ENCODE results near the gene ANGEL2. TPM values are rescaled to one million over a fixed set of nuclear protein-coding genes. Genes with fewer than 3 reads are reported as not detected.

ANGEL2 gene
- total and polyA plus RNA-seq, 12 donors: 6.1 to 22.0 (median 18.6) TPM

DNA sequence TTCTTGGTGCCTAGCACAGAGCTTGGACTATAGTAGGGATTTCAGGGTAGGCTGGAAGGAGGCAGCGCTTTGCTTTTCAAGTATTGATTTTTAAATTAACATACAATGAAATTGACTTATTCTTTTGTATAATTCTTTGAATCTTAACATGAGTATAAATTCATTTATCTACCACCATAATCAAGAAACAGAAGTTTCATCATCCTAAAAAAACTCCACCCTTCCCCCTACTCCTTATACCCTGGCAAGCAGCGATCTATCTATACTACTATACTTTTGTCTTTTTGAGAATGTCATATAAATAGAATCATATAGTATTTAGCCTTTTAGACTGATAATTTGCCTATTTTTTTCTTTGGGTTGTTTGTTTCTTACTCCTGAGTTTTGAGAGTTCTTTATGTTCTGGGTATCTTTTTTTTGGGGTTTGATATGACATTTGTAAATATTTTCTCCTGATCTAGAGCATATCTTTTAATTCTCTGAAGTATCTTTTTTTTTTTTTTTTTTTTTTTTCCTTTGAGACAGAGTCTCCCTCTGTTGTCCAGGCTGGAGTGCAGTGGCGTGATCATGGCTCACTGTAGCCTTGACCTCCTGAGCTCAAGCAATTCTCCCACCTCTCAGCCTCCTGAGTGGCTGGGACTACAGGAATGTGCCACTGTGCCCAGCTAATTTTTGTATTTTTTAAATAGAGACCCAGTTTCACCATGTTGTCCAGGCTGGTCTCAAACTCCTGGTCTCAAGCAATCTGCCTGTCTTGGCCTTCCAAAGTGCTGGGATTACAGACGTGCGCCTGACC lies 41.8 kb upstream of the ANGEL2 start:
- TF ChIP-seq, protein P1, sequence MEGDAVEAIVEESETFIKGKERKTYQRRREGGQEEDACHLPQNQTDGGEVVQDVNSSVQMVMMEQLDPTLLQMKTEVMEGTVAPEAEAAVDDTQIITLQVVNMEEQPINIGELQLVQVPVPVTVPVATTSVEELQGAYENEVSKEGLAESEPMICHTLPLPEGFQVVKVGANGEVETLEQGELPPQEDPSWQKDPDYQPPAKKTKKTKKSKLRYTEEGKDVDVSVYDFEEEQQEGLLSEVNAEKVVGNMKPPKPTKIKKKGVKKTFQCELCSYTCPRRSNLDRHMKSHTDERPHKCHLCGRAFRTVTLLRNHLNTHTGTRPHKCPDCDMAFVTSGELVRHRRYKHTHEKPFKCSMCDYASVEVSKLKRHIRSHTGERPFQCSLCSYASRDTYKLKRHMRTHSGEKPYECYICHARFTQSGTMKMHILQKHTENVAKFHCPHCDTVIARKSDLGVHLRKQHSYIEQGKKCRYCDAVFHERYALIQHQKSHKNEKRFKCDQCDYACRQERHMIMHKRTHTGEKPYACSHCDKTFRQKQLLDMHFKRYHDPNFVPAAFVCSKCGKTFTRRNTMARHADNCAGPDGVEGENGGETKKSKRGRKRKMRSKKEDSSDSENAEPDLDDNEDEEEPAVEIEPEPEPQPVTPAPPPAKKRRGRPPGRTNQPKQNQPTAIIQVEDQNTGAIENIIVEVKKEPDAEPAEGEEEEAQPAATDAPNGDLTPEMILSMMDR (IDR thresholded peaks at IDR 0.05): no peak
- 86 to 88% methylated on average over 5 of the region's 5 CpGs for WGBS, 2 donors
- ATAC-seq: no peak

DNA sequence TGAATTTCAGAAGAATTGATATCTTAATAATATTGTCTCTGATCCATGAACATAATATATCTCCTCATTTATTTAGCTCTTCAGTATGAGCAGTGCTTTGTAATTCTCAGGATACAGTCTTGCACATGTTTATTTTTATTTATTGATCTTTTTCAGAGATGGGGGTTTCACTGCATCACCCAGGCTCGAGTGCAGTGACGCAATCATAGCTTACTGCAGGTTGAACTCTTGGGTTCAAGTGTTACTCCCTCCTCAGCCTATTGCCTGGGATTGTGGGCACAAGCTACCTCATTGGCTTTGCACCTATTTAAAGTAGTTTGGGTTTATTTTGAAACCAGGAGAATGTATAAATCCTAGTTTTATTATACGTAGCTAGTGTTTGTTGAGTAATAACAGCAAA lies 40.1 kb upstream of the ANGEL2 start:
- Histone ChIP-seq H3K27ac (no peak overlapping the region), H3K27me3 (no peaks in the 10 kb centered on the region), H3K4me1 (peaks cover 0 to 19% (median 14%) of the 10 kb centered on the region in 9 donors), H3K9me3 (peaks cover 0 to 10% (median 0%) of the 10 kb centered on the region in 11 donors), H3K36me3 (no peaks in the 10 kb centered on the region), H3K4me3 (no peak overlapping the region)
- ATAC-seq (no peak), DNase-seq (no peak)
- WGBS, 2 donors: 94 to 96% methylated on average over 3 of the region's 3 CpGs
- TF ChIP-seq, protein P1 (IDR thresholded peaks at IDR 0.05): no peak
- intact Hi-C loops (cut with DNase I): no loop called here

More for the DNA sequence above, 41.8 kb upstream of the ANGEL2 start:
- no peaks in the 10 kb centered on the region for H3K36me3 ChIP-seq
- peaks cover 0 to 10% (median 4%) of the 10 kb centered on the region in 9 donors for H3K4me1 ChIP-seq
- no peak overlapping the region for H3K27ac ChIP-seq
- DNase-seq: no peak
- intact Hi-C loops (cut with DNase I): no loop called here
- H3K9me3 ChIP-seq: peaks cover 0 to 10% (median 0%) of the 10 kb centered on the region in 11 donors
- H3K4me3 ChIP-seq: no peak overlapping the region
- H3K27me3 ChIP-seq: no peaks in the 10 kb centered on the region

DNA sequence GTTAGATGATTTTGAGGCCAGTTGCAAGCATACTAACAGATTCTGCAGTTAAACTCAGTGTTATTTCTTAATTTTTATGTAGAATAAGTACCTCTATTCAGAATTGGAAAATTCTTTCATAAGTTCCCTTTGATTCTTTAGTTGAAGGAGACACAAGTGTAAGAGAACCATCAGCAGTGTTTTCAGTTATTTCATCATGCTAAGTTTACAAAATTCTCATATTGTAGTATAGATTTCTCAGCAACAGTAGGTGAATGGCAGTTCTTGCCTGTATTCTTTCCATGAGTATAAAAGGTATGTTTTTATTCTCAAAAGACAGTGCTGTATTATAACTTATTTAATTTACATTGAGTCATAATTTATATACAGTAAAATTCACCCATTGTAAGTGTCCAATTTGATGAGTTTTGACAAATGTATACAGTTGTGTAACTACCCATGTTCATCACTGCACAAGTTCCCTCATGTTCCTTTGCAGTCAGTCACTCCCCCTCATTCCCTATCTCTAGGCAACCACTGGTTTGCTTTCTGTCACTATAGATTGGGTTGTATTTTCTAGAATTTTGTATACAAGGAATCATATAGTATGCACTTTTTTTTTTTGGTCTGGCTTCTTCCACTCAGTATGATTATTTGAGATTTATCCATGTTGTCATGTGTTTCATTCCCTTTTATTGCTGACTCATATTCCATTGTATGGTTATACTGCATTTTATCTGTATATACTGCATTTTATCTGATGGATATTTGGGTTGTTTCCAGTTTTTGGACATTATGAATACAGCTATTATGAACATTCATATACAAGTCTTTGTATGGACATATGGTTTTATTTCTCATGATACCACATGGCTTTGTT lies 39.3 kb upstream of the ANGEL2 start:
- no peak for ATAC-seq
- Histone ChIP-seq H3K4me1 (peaks cover 2 to 25% (median 17%) of the 10 kb centered on the region in 9 donors), H3K4me3 (no peak overlapping the region), H3K36me3 (no peaks in the 10 kb centered on the region), H3K9me3 (peaks cover 0 to 10% (median 0%) of the 10 kb centered on the region in 11 donors), H3K27me3 (no peaks in the 10 kb centered on the region), H3K27ac (no peak overlapping the region)
- no peak for DNase-seq
- intact Hi-C loops (cut with DNase I): no loop called here
- TF ChIP-seq, protein P1 (IDR thresholded peaks at IDR 0.05): no peak

DNA sequence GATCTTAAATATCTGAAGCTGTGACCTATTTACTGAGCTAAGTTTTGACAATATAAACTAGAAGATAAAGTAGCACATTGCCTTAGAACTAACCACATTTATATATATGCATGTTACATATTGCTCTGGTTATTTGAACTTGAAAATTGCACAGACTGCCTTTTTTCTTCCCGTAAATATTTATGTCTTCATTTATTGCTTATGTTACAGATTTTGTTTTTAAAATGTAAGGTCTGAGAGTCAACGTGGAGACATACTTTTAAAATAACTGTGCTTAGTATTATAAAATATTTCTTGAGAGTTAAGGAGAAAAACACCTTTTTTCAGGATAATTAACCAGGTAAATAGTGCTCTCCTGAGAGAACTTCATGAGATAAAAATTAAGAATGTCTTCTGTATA lies 38.5 kb upstream of the ANGEL2 start:
- DNase-seq (no peak), ATAC-seq (no peak)
- 83 to 92% methylated on average over 2 of the region's 2 CpGs for WGBS, 2 donors
- no peak overlapping the region for H3K4me3 ChIP-seq
- peaks cover 2 to 25% (median 17%) of the 10 kb centered on the region in 9 donors for H3K4me1 ChIP-seq
- TF ChIP-seq, protein P1 (IDR thresholded peaks at IDR 0.05): no peak
- intact Hi-C loops (cut with DNase I): no loop called here
- H3K9me3 ChIP-seq: peaks cover 0 to 6% (median 0%) of the 10 kb centered on the region in 11 donors
- H3K36me3 ChIP-seq: no peaks in the 10 kb centered on the region
- H3K27me3 ChIP-seq: peaks cover 0 to 4% (median 0%) of the 10 kb centered on the region in 7 donors
- no peak overlapping the region for H3K27ac ChIP-seq
